Fibroblast of skin of right quadriceps (primary cell): ENCODE data around the gene GABBR2.
"Not testable (repeated sequence)": the region's sequence is repeated elsewhere in the genome, so short reads cannot be mapped to it uniquely, and the experiment has no call there.

ENCODE experiments used
- DNase-seq: peaks from one replicate; pipeline ENCODE4 v3.0.0-alpha.2; 2013

The GABBR2 gene

GRCh38 chr9:98536542-98537173 is 172.1 kb downstream of the GABBR2 start:
- DNase-seq, result no peak

- no peak for DNase-seq
Measured at GRCh38 chr9:98533866-98534265, 174.9 kb downstream of the GABBR2 start.

GRCh38 chr9:98533132-98533531 is 175.6 kb downstream of the GABBR2 start:
- peak; percentile 14 for DNase-seq

- peak; percentile 17 for DNase-seq
Measured at GRCh38 chr9:98532574-98532973, 176.2 kb downstream of the GABBR2 start.

GRCh38 chr9:98532147-98532546 is 176.6 kb downstream of the GABBR2 start:
- no peak for DNase-seq

GRCh38 chr9:98530806-98531386 is 177.8 kb downstream of the GABBR2 start:
- DNase-seq, result no peak

- no peak for DNase-seq
Measured at GRCh38 chr9:98530275-98530674, 178.5 kb downstream of the GABBR2 start.

GRCh38 chr9:98529841-98530240 is 178.9 kb downstream of the GABBR2 start:
- no peak for DNase-seq

- DNase-seq, result peak; percentile 38
Measured at GRCh38 chr9:98523231-98523901, 185.4 kb downstream of the GABBR2 start.

GRCh38 chr9:98522487-98522886 is 186.2 kb downstream of the GABBR2 start:
- DNase-seq, result no peak

GRCh38 chr9:98521141-98521540 is 187.6 kb downstream of the GABBR2 start:
- peak; percentile 67 for DNase-seq

GRCh38 chr9:98520221-98520960 is 188.3 kb downstream of the GABBR2 start:
- DNase-seq, result peak; percentile 20

GRCh38 chr9:98519641-98520040 is 189.1 kb downstream of the GABBR2 start:
- DNase-seq, result no peak

GRCh38 chr9:98518556-98518955 is 190.2 kb downstream of the GABBR2 start:
- DNase-seq, result no peak

- no peak for DNase-seq
Measured at GRCh38 chr9:98517761-98518160, 191.0 kb downstream of the GABBR2 start.

- DNase-seq, result no peak
Measured at GRCh38 chr9:98516897-98517503, 191.7 kb downstream of the GABBR2 start.

GRCh38 chr9:98516205-98516896 is 192.4 kb downstream of the GABBR2 start:
- no peak for DNase-seq

- no peak for DNase-seq
Measured at GRCh38 chr9:98515506-98516204, 193.1 kb downstream of the GABBR2 start.

GRCh38 chr9:98514841-98515240 is 193.9 kb downstream of the GABBR2 start:
- DNase-seq, result no peak

- not testable (repeated sequence) for DNase-seq
Measured at GRCh38 chr9:98508217-98508919, 200.4 kb downstream of the GABBR2 start.

GRCh38 chr9:98506422-98507054 is 202.2 kb downstream of the GABBR2 start:
- no peak for DNase-seq
